ENCODE results near the gene LONP2. TPM values are rescaled to one million over a fixed set of nuclear protein-coding genes. Genes with fewer than 3 reads are reported as not detected.
"Not testable (repeated sequence)": the region's sequence is repeated elsewhere in the genome, so short reads cannot be mapped to it uniquely, and the experiment has no call there.

Gene LONP2
- total RNA-seq, 1 donor from 2014 or later = 30.6 TPM

- Histone ChIP-seq H3K9ac (no peak overlapping the region), H4K20me1 (ENCODE audit: low read depth) (peaks cover 99% of the 10 kb centered on the region), H2AFZ (replicated peaks) (no peak overlapping the region), H3K27me3 (no peaks in the 10 kb centered on the region), H3K4me3 (no peak overlapping the region), H3K79me2 (ENCODE audit: low read depth) (peaks cover 100% of the 10 kb centered on the region), H3K36me3 (no peaks in the 10 kb centered on the region), H3K27ac (peak overlapping the region; percentile 27), H3F3A (ENCODE audit: low read depth) (peaks cover 13% of the 10 kb centered on the region), H3K4me2 (peak overlapping the region; percentile 10), H3K9me3 (ENCODE audit: low read depth) (no peaks in the 10 kb centered on the region), H3K4me1 (peaks cover 48% of the 10 kb centered on the region)
- no peaks in the 10 kb centered on the region for H3K27me3 Mint-ChIP-seq (ENCODE audit: insufficient read depth, low read depth)
- peaks cover 15% of the 10 kb centered on the region for H3K4me1 Mint-ChIP-seq
- TF ChIP-seq EZH2phosphoT487 (IDR thresholded peaks at IDR 0.05) (no peak), EZH2 (IDR thresholded peaks at IDR 0.05) (no peak), CTCF (IDR thresholded peaks at IDR 0.05) (no peak)
- H3K9me3 Mint-ChIP-seq = no peaks in the 10 kb centered on the region
- no peak overlapping the region for H3K27ac Mint-ChIP-seq
- no peak for DNase-seq (ENCODE audit: low spot score)
- no peak overlapping the region for H3K4me3 Mint-ChIP-seq
- H3K36me3 Mint-ChIP-seq = peaks cover 8% of the 10 kb centered on the region
Measured at GRCh38 chr16:48374255-48374654, 130.2 kb downstream of the LONP2 start.

GRCh38 chr16:48377301-48377700, 133.2 kb downstream of the LONP2 start:
- DNase-seq (ENCODE audit: low spot score); H3K27me3 ChIP-seq; H3K4me2 ChIP-seq; H3K27ac ChIP-seq; H3K4me3 Mint-ChIP-seq; H3K27ac Mint-ChIP-seq; H3K9ac ChIP-seq; H3K4me3 ChIP-seq; H2AFZ ChIP-seq (replicated peaks); H3K9me3 ChIP-seq (ENCODE audit: low read depth); H3K36me3 ChIP-seq; H3K27me3 Mint-ChIP-seq (ENCODE audit: insufficient read depth, low read depth): not testable (repeated sequence)
- Mint-ChIP-seq H3K4me1 (peaks cover 26% of the 10 kb centered on the region), H3K9me3 (peaks cover 18% of the 10 kb centered on the region), H3K36me3 (peaks cover 23% of the 10 kb centered on the region)
- Histone ChIP-seq H3K4me1 (peaks cover 55% of the 10 kb centered on the region), H3F3A (ENCODE audit: low read depth) (peaks cover 14% of the 10 kb centered on the region), H4K20me1 (ENCODE audit: low read depth) (peaks cover 89% of the 10 kb centered on the region), H3K79me2 (ENCODE audit: low read depth) (peaks cover 100% of the 10 kb centered on the region)

DNA sequence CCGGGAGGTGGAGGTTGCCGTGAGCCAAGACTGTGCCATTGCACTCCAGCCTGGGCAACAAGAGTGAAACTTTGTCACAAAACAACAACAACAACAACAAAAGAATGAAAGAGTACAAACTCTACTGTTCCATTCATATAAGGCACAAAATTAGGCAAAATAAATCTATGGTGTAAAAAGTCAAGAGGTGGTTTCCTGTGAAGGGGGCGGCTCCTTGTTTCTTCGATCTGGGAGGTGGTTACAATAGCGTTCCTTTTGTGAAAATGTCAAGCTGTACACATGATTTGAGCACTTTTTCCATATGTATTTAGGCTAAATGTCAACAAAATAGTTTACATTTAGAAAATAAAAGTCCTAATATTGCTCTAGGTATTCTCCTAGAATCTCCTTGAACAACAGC, 134.2 kb downstream of the LONP2 start:
- TF ChIP-seq EZH2phosphoT487 (IDR thresholded peaks at IDR 0.05) = no peak
- no peak for TF ChIP-seq EZH2 (IDR thresholded peaks at IDR 0.05)
- no peak for TF ChIP-seq CTCF (IDR thresholded peaks at IDR 0.05)
- H3K9me3 Mint-ChIP-seq = peaks cover 20% of the 10 kb centered on the region
- H3K4me1 ChIP-seq = peaks cover 56% of the 10 kb centered on the region

GRCh38 chr16:48378836-48379235, 134.7 kb downstream of the LONP2 start:
- Histone ChIP-seq H2AFZ (replicated peaks) (no peak overlapping the region), H3F3A (ENCODE audit: low read depth) (peaks cover 15% of the 10 kb centered on the region), H3K9me3 (ENCODE audit: low read depth) (no peaks in the 10 kb centered on the region), H3K79me2 (ENCODE audit: low read depth) (peaks cover 100% of the 10 kb centered on the region), H3K4me1 (peaks cover 56% of the 10 kb centered on the region), H3K27me3 (no peaks in the 10 kb centered on the region), H3K27ac (no peak overlapping the region), H3K4me2 (peak overlapping the region; percentile 24), H3K36me3 (no peaks in the 10 kb centered on the region), H4K20me1 (ENCODE audit: low read depth) (peaks cover 81% of the 10 kb centered on the region), H3K9ac (no peak overlapping the region), H3K4me3 (no peak overlapping the region)
- H3K9me3 Mint-ChIP-seq = peaks cover 20% of the 10 kb centered on the region
- H3K4me1 Mint-ChIP-seq = peaks cover 35% of the 10 kb centered on the region
- no peak overlapping the region for H3K4me3 Mint-ChIP-seq
- no peak for DNase-seq (ENCODE audit: low spot score)
- peaks cover 5% of the 10 kb centered on the region for H3K27me3 Mint-ChIP-seq (ENCODE audit: insufficient read depth, low read depth)
- TF ChIP-seq EZH2 (IDR thresholded peaks at IDR 0.05) = no peak
- TF ChIP-seq CTCF (IDR thresholded peaks at IDR 0.05) = no peak
- TF ChIP-seq EZH2phosphoT487 (IDR thresholded peaks at IDR 0.05) = no peak
- peaks cover 23% of the 10 kb centered on the region for H3K36me3 Mint-ChIP-seq
- no peak overlapping the region for H3K27ac Mint-ChIP-seq

More for the DNA sequence above, 134.2 kb downstream of the LONP2 start:
- Histone ChIP-seq H2AFZ (replicated peaks) (no peak overlapping the region), H3K9ac (no peak overlapping the region), H3K4me2 (no peak overlapping the region), H3F3A (ENCODE audit: low read depth) (peaks cover 14% of the 10 kb centered on the region), H3K9me3 (ENCODE audit: low read depth) (no peaks in the 10 kb centered on the region), H4K20me1 (ENCODE audit: low read depth) (peaks cover 81% of the 10 kb centered on the region), H3K27ac (no peak overlapping the region), H3K4me3 (no peak overlapping the region), H3K36me3 (no peaks in the 10 kb centered on the region), H3K27me3 (no peaks in the 10 kb centered on the region), H3K79me2 (ENCODE audit: low read depth) (peaks cover 100% of the 10 kb centered on the region)
- Mint-ChIP-seq H3K36me3 (peaks cover 23% of the 10 kb centered on the region), H3K27ac (no peak overlapping the region), H3K4me1 (peaks cover 30% of the 10 kb centered on the region), H3K4me3 (no peak overlapping the region), H3K27me3 (ENCODE audit: insufficient read depth, low read depth) (peaks cover 5% of the 10 kb centered on the region)
- DNase-seq (ENCODE audit: low spot score) = no peak

Measured in neural progenitor cell (in vitro differentiated cells).